ENCODE data around the gene UBAC1. TPM values are rescaled to one million over a fixed set of nuclear protein-coding genes. Genes with fewer than 3 reads are reported as not detected.
"Not testable (repeated sequence)": the region's sequence is repeated elsewhere in the genome, so short reads cannot be mapped to it uniquely, and the experiment has no call there.

UBAC1 gene
- total RNA-seq, 4 donors from 2014 or later = 52.9 to 76.3 (median 63.5) TPM

DNA sequence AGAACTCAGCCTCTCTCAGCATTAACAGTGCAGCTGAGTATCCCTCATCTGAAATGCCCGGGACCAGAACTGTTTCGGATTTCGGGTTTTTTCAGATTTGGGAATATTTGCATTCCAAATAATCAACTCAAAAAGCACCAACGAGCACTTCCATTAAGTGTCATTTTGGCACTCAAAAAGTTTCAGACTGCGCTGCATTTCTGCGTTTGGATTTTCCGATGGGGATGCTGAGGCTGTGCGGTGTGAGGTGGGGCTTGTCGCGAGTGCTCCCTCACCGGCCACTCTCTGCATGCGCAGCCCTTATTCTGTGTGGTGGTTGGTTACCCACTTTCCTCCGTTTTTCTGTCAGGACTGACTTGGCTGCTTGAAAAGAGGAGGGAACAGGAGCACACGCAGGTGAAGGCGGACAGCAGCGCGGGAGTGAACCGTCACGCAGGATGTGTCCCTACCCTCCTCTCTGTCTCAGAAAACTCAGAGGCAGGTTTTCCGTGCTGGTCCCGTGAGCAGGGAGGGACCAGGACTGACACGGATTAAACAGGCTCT lies 8.4 kb downstream of the UBAC1 start:
- TF ChIP-seq POLR2AphosphoS5 (IDR thresholded peaks at IDR 0.05) = no peak
- no peak for TF ChIP-seq EP300 (IDR thresholded peaks at IDR 0.05)
- no peak for TF ChIP-seq POLR2A (IDR thresholded peaks at IDR 0.05)
- TF ChIP-seq, protein P1, sequence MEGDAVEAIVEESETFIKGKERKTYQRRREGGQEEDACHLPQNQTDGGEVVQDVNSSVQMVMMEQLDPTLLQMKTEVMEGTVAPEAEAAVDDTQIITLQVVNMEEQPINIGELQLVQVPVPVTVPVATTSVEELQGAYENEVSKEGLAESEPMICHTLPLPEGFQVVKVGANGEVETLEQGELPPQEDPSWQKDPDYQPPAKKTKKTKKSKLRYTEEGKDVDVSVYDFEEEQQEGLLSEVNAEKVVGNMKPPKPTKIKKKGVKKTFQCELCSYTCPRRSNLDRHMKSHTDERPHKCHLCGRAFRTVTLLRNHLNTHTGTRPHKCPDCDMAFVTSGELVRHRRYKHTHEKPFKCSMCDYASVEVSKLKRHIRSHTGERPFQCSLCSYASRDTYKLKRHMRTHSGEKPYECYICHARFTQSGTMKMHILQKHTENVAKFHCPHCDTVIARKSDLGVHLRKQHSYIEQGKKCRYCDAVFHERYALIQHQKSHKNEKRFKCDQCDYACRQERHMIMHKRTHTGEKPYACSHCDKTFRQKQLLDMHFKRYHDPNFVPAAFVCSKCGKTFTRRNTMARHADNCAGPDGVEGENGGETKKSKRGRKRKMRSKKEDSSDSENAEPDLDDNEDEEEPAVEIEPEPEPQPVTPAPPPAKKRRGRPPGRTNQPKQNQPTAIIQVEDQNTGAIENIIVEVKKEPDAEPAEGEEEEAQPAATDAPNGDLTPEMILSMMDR (IDR thresholded peaks at IDR 0.05) = no peak

DNA sequence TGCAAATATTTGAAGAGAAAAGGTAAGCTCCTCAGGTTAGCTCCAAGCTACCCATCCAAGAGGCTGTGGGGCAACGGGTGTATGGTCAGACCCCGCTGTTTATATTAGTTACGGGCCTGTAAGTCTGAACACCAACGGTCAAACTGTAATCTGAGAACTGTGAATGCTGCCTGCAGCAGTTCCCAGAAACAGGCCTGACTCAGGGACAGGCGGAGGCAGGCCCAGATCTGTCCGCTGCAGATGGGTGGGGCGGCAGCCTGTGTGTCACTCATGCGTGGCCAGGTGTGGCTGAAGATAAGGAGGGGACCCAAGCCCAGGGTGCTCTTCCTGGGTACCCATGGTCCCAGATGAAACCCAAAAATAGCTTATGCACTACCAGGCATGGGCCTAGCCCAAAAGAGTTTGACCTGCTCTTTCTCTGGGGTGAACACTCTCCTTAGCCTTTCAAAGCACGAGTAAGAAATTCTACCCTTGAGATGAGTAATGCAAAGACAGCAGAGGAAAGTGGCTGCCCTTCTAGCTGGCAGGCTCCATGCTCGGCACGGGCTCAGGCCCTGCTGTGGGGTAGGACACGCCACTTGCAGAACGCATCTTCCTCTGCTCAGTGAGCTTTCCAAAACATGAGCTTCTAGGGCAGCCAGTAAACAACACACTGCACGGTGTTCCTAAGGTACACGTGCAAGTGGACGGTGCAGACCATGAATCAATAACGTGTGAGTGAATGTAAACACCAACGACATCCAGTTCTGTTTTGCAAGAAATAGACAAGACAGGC lies 9.1 kb downstream of the UBAC1 start:
- ATAC-seq = no peak
- 57 to 60% methylated on average over 8 to 14 of the region's 18 CpGs for WGBS, 2 donors (ENCODE audit: low coverage in 1 of 2)
- no peak overlapping the region for H3K4me3 ChIP-seq
- H3K27ac ChIP-seq = no peak overlapping the region
- TF ChIP-seq POLR2AphosphoS5 (IDR thresholded peaks at IDR 0.05) (no peak), POLR2A (IDR thresholded peaks at IDR 0.05) (no peak), EP300 (IDR thresholded peaks at IDR 0.05) (no peak)
- peaks cover 0 to 4% (median 0%) of the 10 kb centered on the region in 3 donors for H3K4me1 ChIP-seq
- no peaks in the 10 kb centered on the region for H3K9me3 ChIP-seq
- peaks cover 0 to 80% of the 10 kb centered on the region in 2 donors for H3K36me3 ChIP-seq
- no peaks in the 10 kb centered on the region for H3K27me3 ChIP-seq

More for the DNA sequence above, 8.4 kb downstream of the UBAC1 start:
- Histone ChIP-seq H3K4me3 (no peak overlapping the region), H3K4me1 (peaks cover 0 to 9% (median 0%) of the 10 kb centered on the region in 3 donors), H3K36me3 (peaks cover 0 to 73% of the 10 kb centered on the region in 2 donors), H3K27me3 (no peaks in the 10 kb centered on the region), H3K9me3 (no peaks in the 10 kb centered on the region), H3K27ac (no peak overlapping the region)
- WGBS, 2 donors (ENCODE audit: low coverage in 1 of 2) = 88 to 90% methylated on average over 16 to 17 of the region's 22 CpGs
- no peak for ATAC-seq

DNA sequence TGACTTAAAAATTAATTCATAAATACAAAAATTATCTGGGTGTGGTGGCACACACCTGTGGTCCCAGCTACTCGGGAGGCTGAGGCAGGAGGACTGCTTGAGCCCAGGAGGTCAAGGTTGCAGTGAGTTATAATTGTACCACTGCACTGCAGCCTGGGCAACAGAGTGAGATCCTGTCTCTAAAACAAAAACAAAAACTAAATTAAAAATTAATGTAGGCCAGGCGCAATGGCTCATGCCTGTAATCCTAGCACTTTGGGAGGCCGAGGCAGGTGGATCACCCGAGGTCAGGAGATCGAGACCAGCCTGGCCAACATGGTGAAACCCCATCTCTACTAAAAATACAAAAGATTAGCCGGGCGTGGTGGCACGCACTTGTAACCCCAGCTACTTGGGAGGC lies 9.9 kb downstream of the UBAC1 start:
- WGBS, 2 donors (ENCODE audit: low coverage in 1 of 2) = 94 to 95% methylated on average over 3 to 6 of the region's 8 CpGs

DNA sequence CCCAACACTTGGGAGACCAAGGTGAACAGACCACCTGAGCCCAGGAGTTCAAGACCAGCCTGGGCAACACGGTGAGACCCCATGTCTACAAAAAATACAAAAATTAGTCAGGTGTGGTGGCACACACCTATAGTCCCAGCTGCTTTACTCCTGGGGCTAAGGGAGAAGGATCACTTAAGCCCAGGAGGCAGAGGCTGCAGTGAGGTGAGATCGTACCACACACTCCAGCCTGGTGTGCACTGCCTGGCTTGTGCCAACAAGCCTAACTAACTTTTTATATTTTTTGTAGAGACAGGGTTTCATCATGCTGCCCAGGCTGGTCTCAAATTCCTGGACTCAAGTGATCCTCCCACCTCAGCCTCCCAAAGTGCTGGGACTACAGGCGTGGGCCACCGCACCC lies 10.3 kb downstream of the UBAC1 start:
- not testable (repeated sequence) for H3K9me3 ChIP-seq, H3K4me3 ChIP-seq, H3K27ac ChIP-seq, ATAC-seq, H3K4me1 ChIP-seq, H3K27me3 ChIP-seq
- 80 to 100% methylated on average over 1 to 3 of the region's 4 CpGs for WGBS, 2 donors (ENCODE audit: low coverage in 1 of 2)
- peaks cover 0 to 92% of the 10 kb centered on the region in 2 donors for H3K36me3 ChIP-seq

More for the DNA sequence above, 9.9 kb downstream of the UBAC1 start:
- H3K9me3 ChIP-seq, H3K4me3 ChIP-seq, ATAC-seq, H3K4me1 ChIP-seq, H3K27me3 ChIP-seq, H3K27ac ChIP-seq: not testable (repeated sequence)
- H3K36me3 ChIP-seq = peaks cover 0 to 87% of the 10 kb centered on the region in 2 donors

DNA sequence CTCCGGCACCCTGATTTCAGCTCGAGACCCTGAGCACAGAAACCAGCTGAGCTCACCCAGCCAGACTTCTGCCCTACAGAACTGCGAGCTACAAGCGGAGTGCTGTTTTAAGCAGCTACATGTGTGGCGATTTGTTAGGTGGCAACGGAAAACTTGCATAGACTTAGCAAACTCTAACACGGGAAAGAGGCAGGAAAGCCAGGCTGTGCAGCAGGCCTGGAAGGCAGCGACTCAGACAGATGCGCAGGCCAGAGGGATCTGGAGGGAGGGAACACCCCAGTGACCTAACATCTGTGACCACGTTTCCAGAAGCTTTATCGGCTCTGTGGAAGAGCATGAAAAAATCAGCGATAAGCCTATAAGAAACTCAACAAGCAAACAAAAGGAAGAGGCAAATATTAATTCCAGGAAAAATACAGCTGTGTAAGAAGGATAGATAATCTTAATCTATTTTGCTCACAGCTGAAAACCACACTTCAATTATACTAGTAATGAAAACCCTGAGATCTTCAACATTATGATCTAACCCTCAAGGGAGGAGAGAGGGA lies 11.0 kb downstream of the UBAC1 start:
- Histone ChIP-seq H3K27me3 (no peaks in the 10 kb centered on the region), H3K27ac (no peak overlapping the region), H3K4me1 (no peaks in the 10 kb centered on the region), H3K9me3 (no peaks in the 10 kb centered on the region), H3K36me3 (peaks cover 0 to 98% of the 10 kb centered on the region in 2 donors), H3K4me3 (no peak overlapping the region)
- 76 to 88% methylated on average over 6 to 7 of the region's 12 CpGs for WGBS, 2 donors (ENCODE audit: low coverage in 1 of 2)
- TF ChIP-seq POLR2A (IDR thresholded peaks at IDR 0.05) (no peak), EP300 (IDR thresholded peaks at IDR 0.05) (no peak), POLR2AphosphoS5 (IDR thresholded peaks at IDR 0.05) (no peak)
- TF ChIP-seq, protein P1 (IDR thresholded peaks at IDR 0.05) = no peak
- no peak for ATAC-seq

DNA sequence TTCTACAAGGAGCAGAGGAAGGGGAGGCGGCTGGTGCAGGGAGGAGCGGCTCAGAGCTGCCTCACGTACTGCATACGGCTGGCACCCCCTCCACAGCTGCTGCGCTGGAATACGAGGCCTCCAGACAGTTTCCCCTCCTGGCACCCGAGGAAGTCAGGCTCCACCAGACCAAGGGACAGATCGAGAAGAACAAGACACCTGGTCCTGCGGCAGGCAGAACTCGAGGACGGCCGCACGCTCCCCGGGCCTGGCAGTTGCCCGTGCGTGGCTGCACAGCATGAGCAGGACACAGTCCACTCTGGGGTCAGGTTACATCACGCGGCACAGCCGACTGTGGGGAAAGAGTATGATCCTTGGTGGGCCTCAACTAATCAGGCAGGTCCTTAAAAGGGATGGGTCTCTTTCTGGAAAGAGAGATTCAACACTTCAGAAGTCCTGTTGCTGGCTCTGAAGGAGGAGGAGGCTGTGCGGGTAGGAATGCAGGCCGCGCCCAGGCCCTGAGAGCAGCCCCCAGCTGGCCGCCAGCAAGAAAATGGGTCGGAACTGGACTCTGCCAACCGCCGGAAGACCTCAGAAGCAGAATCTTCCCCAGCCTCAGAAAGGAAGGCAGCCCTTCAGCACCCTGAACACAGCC lies 11.6 kb downstream of the UBAC1 start:
- ATAC-seq = no peak
- 87 to 94% methylated on average over 6 to 15 of the region's 26 CpGs for WGBS, 2 donors (ENCODE audit: low coverage in 1 of 2)
- TF ChIP-seq POLR2AphosphoS5 (IDR thresholded peaks at IDR 0.05) = no peak
- TF ChIP-seq EP300 (IDR thresholded peaks at IDR 0.05) = no peak
- no peak for TF ChIP-seq POLR2A (IDR thresholded peaks at IDR 0.05)
- TF ChIP-seq, protein P1 (IDR thresholded peaks at IDR 0.05) = no peak
- H3K9me3 ChIP-seq = no peaks in the 10 kb centered on the region
- no peaks in the 10 kb centered on the region for H3K4me1 ChIP-seq
- H3K36me3 ChIP-seq = peaks cover 0 to 99% of the 10 kb centered on the region in 2 donors
- no peaks in the 10 kb centered on the region for H3K27me3 ChIP-seq
- no peak overlapping the region for H3K4me3 ChIP-seq
- H3K27ac ChIP-seq = no peak overlapping the region
